ENCODE results near the gene COPS3.
"Not testable (repeated sequence)": the region's sequence is repeated elsewhere in the genome, so short reads cannot be mapped to it uniquely, and the experiment has no call there.

COPS3 gene

GRCh38 chr17:17289701-17290100 lies 8.7 kb upstream of the COPS3 start:
- TF ChIP-seq CTCF (IDR thresholded peaks at IDR 0.05; ENCODE audit: control extremely low read depth, extremely low read depth, low read depth, missing control alignments), result no peak
- ChIA-PET CTCF (interaction anchor here (1.2 to 1.5 kb wide), 2 partner anchors 9 to 12 kb away, joined by 3 read pairs; partner anchors contain the start of gene COPS3), POLR2A (no interaction called here)
- no peak for DNase-seq (ENCODE audit: extremely low spot score)

GRCh38 chr17:17289086-17289485 lies 8.0 kb upstream of the COPS3 start:
- no peak for DNase-seq (ENCODE audit: extremely low spot score)
- POLR2A ChIA-PET, result no interaction called here
- CTCF ChIA-PET, result interaction anchor here (1.2 to 1.6 kb wide), 3 partner anchors 8 to 12 kb away, joined by 3 read pairs; partner anchors contain the start of gene COPS3
- TF ChIP-seq CTCF (IDR thresholded peaks at IDR 0.05; ENCODE audit: control extremely low read depth, extremely low read depth, low read depth, missing control alignments), result no peak

- ChIA-PET CTCF (no interaction called here), POLR2A (no interaction called here)
- no peak for DNase-seq (ENCODE audit: extremely low spot score)
- no peak for TF ChIP-seq CTCF (IDR thresholded peaks at IDR 0.05; ENCODE audit: control extremely low read depth, extremely low read depth, low read depth, missing control alignments)
These were observed 4.9 kb upstream of the COPS3 start for GRCh38 chr17:17285951-17286350.

GRCh38 chr17:17279316-17279715 lies 1.7 kb downstream of the COPS3 start:
- ChIA-PET CTCF (interaction anchor here (1.2 to 3.2 kb wide), 2 partner anchors 11 to 242 kb away, joined by 3 to 13 read pairs; no protein-coding TSS in a partner anchor), POLR2A (interaction anchor here (0.7 kb wide), 2 partner anchors 23 to 1293 kb away, joined by 3 to 5 read pairs; no protein-coding TSS in a partner anchor)
- DNase-seq (ENCODE audit: extremely low spot score), result no peak
- TF ChIP-seq CTCF (IDR thresholded peaks at IDR 0.05; ENCODE audit: control extremely low read depth, extremely low read depth, low read depth, missing control alignments), result no peak

- POLR2A ChIA-PET; DNase-seq (ENCODE audit: extremely low spot score): not testable (repeated sequence)
- CTCF ChIA-PET, result interaction anchor here (1.0 to 3.0 kb wide), 4 partner anchors 9 to 27 kb away, joined by 3 to 7 read pairs (median 4); no protein-coding TSS in a partner anchor
These were observed 3.6 kb downstream of the COPS3 start for GRCh38 chr17:17277431-17277830.

- POLR2A ChIA-PET, result no interaction called here
These were observed 5.1 kb downstream of the COPS3 start for GRCh38 chr17:17275971-17276370.

More at GRCh38 chr17:17275971-17276370, 5.1 kb downstream of the COPS3 start:
- CTCF ChIA-PET, result interaction anchor here (1.2 to 3.0 kb wide), 3 partner anchors 8 to 67 kb away, joined by 3 to 7 read pairs (median 3); no protein-coding TSS in a partner anchor
- no peak for TF ChIP-seq CTCF (IDR thresholded peaks at IDR 0.05; ENCODE audit: control extremely low read depth, extremely low read depth, low read depth, missing control alignments)
- no peak for DNase-seq (ENCODE audit: extremely low spot score)

Data from GM10248 (cell line).